Astrocyte (in vitro differentiated cells and primary cell): Measurements from ENCODE around the gene PLCB4. TPM values are rescaled to one million over a fixed set of nuclear protein-coding genes. Genes with fewer than 3 reads are reported as not detected.

Experiments
- DNase-seq: peaks from one replicate; pipeline ENCODE4 v3.0.0-alpha.2; 2010; ENCODE audit warnings: low read depth
- FAIRE-seq: peaks from 2 replicates; lab custom pipeline; 2011; peaks lifted over from hg19 to GRCh38; lab: Jason Lieb, UNC
- H2AFZ ChIP-seq: 2 replicates; pipeline ENCODE4 v1.6.0; 2012; ENCODE audit warnings: low read depth, low read length, inconsistent platforms
- H3K27ac ChIP-seq: 2 replicates; pipeline ENCODE4 v1.5.1; 2011; ENCODE audit warnings: low read depth, low read length, inconsistent platforms
- H3K27me3 ChIP-seq: 2 replicates; pipeline ENCODE4 v1.6.0; 2011; ENCODE audit warnings: low read length, inconsistent platforms; ENCODE audit not compliant: insufficient read depth
- H3K36me3 ChIP-seq: 2 replicates; pipeline ENCODE4 v1.5.1; 2011; ENCODE audit warnings: low read length, inconsistent platforms; ENCODE audit not compliant: insufficient read depth
- H3K4me1 ChIP-seq: 2 replicates; pipeline ENCODE4 v1.5.1; 2011; ENCODE audit warnings: low read length, inconsistent platforms; ENCODE audit not compliant: insufficient read depth
- H3K4me2 ChIP-seq: 2 replicates; pipeline ENCODE4 v1.6.0; 2012; ENCODE audit warnings: low read length, inconsistent platforms
- H3K4me3 ChIP-seq: 2 replicates; pipeline ENCODE4 v1.5.1; 2011; ENCODE audit warnings: low read depth, mild to moderate bottlenecking, low read length, inconsistent platforms; ENCODE audit not compliant: insufficient read depth
- H3K79me2 ChIP-seq: 2 replicates; pipeline ENCODE4 v1.6.0; 2012; ENCODE audit warnings: mild to moderate bottlenecking, low read length, inconsistent platforms; ENCODE audit not compliant: insufficient read depth
- H3K9ac ChIP-seq: 2 replicates; pipeline ENCODE4 v1.6.0; 2012; ENCODE audit warnings: mild to moderate bottlenecking, low read length, inconsistent platforms
- H3K9me3 ChIP-seq: 2 replicates; pipeline ENCODE4 v1.5.1; 2012; ENCODE audit warnings: low read depth, mild to moderate bottlenecking, low read length, inconsistent platforms; ENCODE audit not compliant: insufficient read depth
- H4K20me1 ChIP-seq: 2 replicates; pipeline ENCODE4 v1.6.0; 2012; ENCODE audit warnings: low read length, inconsistent platforms; ENCODE audit not compliant: insufficient read depth
- H3K27ac Mint-ChIP-seq: one replicate; pipeline ENCODE4 v1.8.0; 2021; ENCODE audit warnings: mild to moderate bottlenecking, mixed read lengths; ENCODE audit not compliant: unreplicated experiment
- H3K27me3 Mint-ChIP-seq: one replicate; pipeline ENCODE4 v1.8.0; 2021; ENCODE audit warnings: low read depth, mixed read lengths; ENCODE audit not compliant: unreplicated experiment
- H3K36me3 Mint-ChIP-seq: one replicate; pipeline ENCODE4 v1.8.0; 2021; ENCODE audit warnings: low read depth, mixed read lengths; ENCODE audit not compliant: unreplicated experiment
- H3K4me1 Mint-ChIP-seq: one replicate; pipeline ENCODE4 v1.8.0; 2021; ENCODE audit warnings: low read depth, mixed read lengths; ENCODE audit not compliant: unreplicated experiment
- H3K4me3 Mint-ChIP-seq: one replicate; pipeline ENCODE4 v1.8.0; 2021; ENCODE audit warnings: mild to moderate bottlenecking, moderate library complexity, mixed read lengths; ENCODE audit not compliant: unreplicated experiment
- H3K9me3 Mint-ChIP-seq: one replicate; pipeline ENCODE4 v1.8.0; 2021; ENCODE audit warnings: mild to moderate bottlenecking, mixed read lengths; ENCODE audit not compliant: unreplicated experiment
- CTCF ChIP-seq: IDR thresholded peaks from 2 replicates; pipeline ENCODE4 v1.5.1; 2011; ENCODE audit warnings: low read depth, mild to moderate bottlenecking, inconsistent platforms, low read length, moderate library complexity; ENCODE audit not compliant: insufficient read depth
- EZH2 ChIP-seq: IDR thresholded peaks from 2 replicates; pipeline ENCODE4 v1.6.1; 2012; ENCODE audit warnings: mild to moderate bottlenecking, low read length, inconsistent platforms; ENCODE audit not compliant: insufficient read depth
- total RNA-seq: library from RNA; stranded (reverse); gene quantifications from 2 replicates; pipeline ENCODE4 v1.2.1, GENCODE V29; 2021

Gene PLCB4
- total RNA-seq, 1 donor from 2014 or later, result 58.2 TPM

GRCh38 chr20:9110916-9111432, 42.1 kb downstream of the PLCB4 start:
- H3K27ac ChIP-seq, result no peak overlapping the region
- no peak for TF ChIP-seq EZH2
- DNase-seq (no peak), FAIRE-seq (no peak)
- H3K27ac Mint-ChIP-seq, result peak overlapping the region; percentile 18
- no peaks in the 10 kb centered on the region for H3K27me3 Mint-ChIP-seq
- H3K4me1 Mint-ChIP-seq, result peaks cover 18% of the 10 kb centered on the region
- H3K9me3 ChIP-seq, result no peaks in the 10 kb centered on the region
- H3K79me2 ChIP-seq, result no peaks in the 10 kb centered on the region
- H3K4me1 ChIP-seq, result no peaks in the 10 kb centered on the region
- no peaks in the 10 kb centered on the region for H4K20me1 ChIP-seq
- H3K9me3 Mint-ChIP-seq, result no peaks in the 10 kb centered on the region
- no peak overlapping the region for H3K4me3 Mint-ChIP-seq
- H3K9ac ChIP-seq, result no peak overlapping the region
- H3K4me3 ChIP-seq, result no peak overlapping the region
- no peaks in the 10 kb centered on the region for H3K36me3 ChIP-seq
- no peaks in the 10 kb centered on the region for H3K36me3 Mint-ChIP-seq
- H3K27me3 ChIP-seq, result no peaks in the 10 kb centered on the region
- no peak overlapping the region for H2AFZ ChIP-seq
- H3K4me2 ChIP-seq, result no peak overlapping the region

- H3K27me3 ChIP-seq, result no peaks in the 10 kb centered on the region
- H3K9me3 Mint-ChIP-seq, result no peaks in the 10 kb centered on the region
- TF ChIP-seq EZH2 (no peak), CTCF (no peak)
- DNase-seq (peak; percentile 79), FAIRE-seq (no peak)
- peak overlapping the region; percentile 12 for H3K27ac Mint-ChIP-seq
- H3K27me3 Mint-ChIP-seq, result no peaks in the 10 kb centered on the region
- H3K4me1 ChIP-seq, result no peaks in the 10 kb centered on the region
- H3K79me2 ChIP-seq, result no peaks in the 10 kb centered on the region
- H4K20me1 ChIP-seq, result no peaks in the 10 kb centered on the region
- H3K36me3 ChIP-seq, result no peaks in the 10 kb centered on the region
- H3K9ac ChIP-seq, result no peak overlapping the region
- H3K9me3 ChIP-seq, result no peaks in the 10 kb centered on the region
- no peaks in the 10 kb centered on the region for H3K36me3 Mint-ChIP-seq
- no peak overlapping the region for H3K4me2 ChIP-seq
- H2AFZ ChIP-seq, result no peak overlapping the region
- peaks cover 21% of the 10 kb centered on the region for H3K4me1 Mint-ChIP-seq
- H3K4me3 ChIP-seq, result no peak overlapping the region
- H3K4me3 Mint-ChIP-seq, result no peak overlapping the region
- no peak overlapping the region for H3K27ac ChIP-seq
These were observed 43.9 kb downstream of the PLCB4 start for GRCh38 chr20:9112541-9113515.

GRCh38 chr20:9114709-9115108, 45.8 kb downstream of the PLCB4 start:
- no peaks in the 10 kb centered on the region for H3K9me3 ChIP-seq
- H3K27ac ChIP-seq, result no peak overlapping the region
- H3K4me3 ChIP-seq, result no peak overlapping the region
- no peak for DNase-seq
- Mint-ChIP-seq H3K36me3 (no peaks in the 10 kb centered on the region), H3K27ac (no peak overlapping the region), H3K4me3 (no peak overlapping the region), H3K27me3 (no peaks in the 10 kb centered on the region), H3K4me1 (peaks cover 21% of the 10 kb centered on the region), H3K9me3 (no peaks in the 10 kb centered on the region)
- H3K36me3 ChIP-seq, result no peaks in the 10 kb centered on the region
- no peaks in the 10 kb centered on the region for H4K20me1 ChIP-seq
- no peak overlapping the region for H3K4me2 ChIP-seq
- FAIRE-seq, result no peak
- H3K9ac ChIP-seq, result no peak overlapping the region
- no peak for TF ChIP-seq EZH2
- TF ChIP-seq CTCF, result no peak
- H2AFZ ChIP-seq, result peak overlapping the region; percentile 0
- H3K4me1 ChIP-seq, result no peaks in the 10 kb centered on the region
- H3K27me3 ChIP-seq, result no peaks in the 10 kb centered on the region
- no peaks in the 10 kb centered on the region for H3K79me2 ChIP-seq
